CD14-positive monocyte (primary cell): ENCODE measurements around the gene CNTN5. TPM values are rescaled to one million over a fixed set of nuclear protein-coding genes. Genes with fewer than 3 reads are reported as not detected.

ENCODE experiments used
- DNase-seq, 3 donors: peaks; one replicate each; pipeline ENCODE4 v3.0.0-alpha.2; 2011 to 2022
- H2AFZ ChIP-seq: 2 replicates; pipeline ENCODE4 v1.6.0; 2012; ENCODE audit warnings: mild to moderate bottlenecking, low read depth, low read length, inconsistent platforms; ENCODE audit not compliant: insufficient read depth, poor library complexity, severe bottlenecking
- H3K27ac ChIP-seq, 2 donors: 1 replicate in 1 of 2; 2 replicates in 1 of 2; pipeline ENCODE4 v1.5.1; 2012 to 2013; ENCODE audit warnings: low read length in 2 of 2, control low read depth in 1 of 2, inconsistent platforms in 1 of 2, low read depth in 1 of 2, mild to moderate bottlenecking in 1 of 2
- H3K27me3 ChIP-seq, 2 donors: one replicate each; pipeline versions ENCODE4 v1.6.0 to v1.6.1; 2011 to 2013; ENCODE audit warnings: low read length in 2 of 2; ENCODE audit not compliant: control insufficient read depth in 2 of 2, insufficient read depth in 2 of 2
- H3K36me3 ChIP-seq, 2 donors: replicated peaks in 1 of 2; 1 replicate in 1 of 2; 2 replicates in 1 of 2; pipeline versions ENCODE4 v1.5.1 to v1.6.1; 2012 to 2013; ENCODE audit warnings: low read length in 2 of 2, control low read depth in 1 of 2, inconsistent platforms in 1 of 2, mild to moderate bottlenecking in 1 of 2; ENCODE audit not compliant: insufficient read depth in 2 of 2, control insufficient read depth in 1 of 2
- H3K4me1 ChIP-seq, 2 donors: 1 replicate in 1 of 2; 2 replicates in 1 of 2; pipeline versions ENCODE4 v1.5.1 to v1.6.1; 2012 to 2013; ENCODE audit warnings: low read length in 2 of 2, control low read depth in 1 of 2, inconsistent platforms in 1 of 2, mild to moderate bottlenecking in 1 of 2, moderate library complexity in 1 of 2; ENCODE audit not compliant: insufficient read depth in 2 of 2, control insufficient read depth in 1 of 2
- H3K4me2 ChIP-seq: replicated peaks from 2 replicates; pipeline ENCODE3; 2012; ENCODE audit warnings: low read length, moderate library complexity, mild to moderate bottlenecking; ENCODE audit not compliant: poor library complexity, severe bottlenecking; ENCODE audit errors: extremely low read depth
- H3K4me3 ChIP-seq, 3 experiments: fragments of 200-600 bp in 1 of 3; sonication (generic) in 1 of 3; replicated peaks in 1 of 3; 1 replicate in 2 of 3; 2 replicates in 1 of 3; pipeline ENCODE4 v1.5.1; 2011 to 2013; ENCODE audit warnings: low read length in 3 of 3, mild to moderate bottlenecking in 3 of 3, control low read depth in 2 of 3, low read depth in 2 of 3, inconsistent platforms in 1 of 3, moderate library complexity in 1 of 3
- H3K79me2 ChIP-seq: 2 replicates; pipeline ENCODE4 v1.6.0; 2012; ENCODE audit warnings: mild to moderate bottlenecking, control low read depth, inconsistent platforms, low read length, moderate library complexity; ENCODE audit not compliant: insufficient read depth
- H3K9ac ChIP-seq: 2 replicates; pipeline ENCODE4 v1.6.0; 2017; ENCODE audit warnings: low read length, mild to moderate bottlenecking; ENCODE audit not compliant: insufficient read depth, poor library complexity, severe bottlenecking
- H3K9me3 ChIP-seq, 2 donors: replicated peaks in 1 of 2; 1 replicate in 1 of 2; 2 replicates in 1 of 2; pipeline versions ENCODE4 v1.5.1 to v1.6.1; 2012 to 2013; ENCODE audit warnings: low read length in 2 of 2, control low read depth in 1 of 2; ENCODE audit not compliant: control insufficient read depth in 1 of 2, insufficient read depth in 1 of 2
- H4K20me1 ChIP-seq: 2 replicates; pipeline ENCODE4 v1.6.0; 2012; ENCODE audit warnings: mild to moderate bottlenecking, low read length, control low read depth, moderate library complexity; ENCODE audit not compliant: insufficient read depth
- H3K27ac Mint-ChIP-seq, 7 donors: one replicate each; pipeline ENCODE4 v1.8.0; 2020; ENCODE audit warnings: mild to moderate bottlenecking in 7 of 7, mixed read lengths in 7 of 7, moderate library complexity in 6 of 7, inconsistent platforms in 2 of 7
- H3K27me3 Mint-ChIP-seq, 3 donors: one replicate each; pipeline ENCODE4 v1.8.0; 2021 to 2022; ENCODE audit warnings: low read depth in 3 of 3, mild to moderate bottlenecking in 3 of 3, mixed read lengths in 3 of 3, moderate library complexity in 3 of 3, inconsistent platforms in 1 of 3
- H3K36me3 Mint-ChIP-seq, 2 donors: one replicate each; pipeline ENCODE4 v1.8.0; 2020; ENCODE audit warnings: mixed read lengths in 2 of 2, inconsistent platforms in 1 of 2, mild to moderate bottlenecking in 1 of 2
- H3K4me1 Mint-ChIP-seq: one replicate; pipeline ENCODE4 v1.8.0; 2020; ENCODE audit warnings: mild to moderate bottlenecking, mixed read lengths
- H3K4me3 Mint-ChIP-seq, 2 donors: one replicate each; pipeline ENCODE4 v1.8.0; 2020; ENCODE audit warnings: mild to moderate bottlenecking in 2 of 2, mixed read lengths in 2 of 2, moderate library complexity in 1 of 2
- H3K9me3 Mint-ChIP-seq, 7 donors: one replicate each; pipeline ENCODE4 v1.8.0; 2020 to 2022; ENCODE audit warnings: mixed read lengths in 7 of 7, mild to moderate bottlenecking in 6 of 7, moderate library complexity in 6 of 7, inconsistent platforms in 2 of 7
- CTCF ChIP-seq: fragments of 200-600 bp; IDR thresholded peaks from one replicate; pipeline ENCODE4 v1.8.0; 2022; ENCODE audit warnings: antibody characterized with exemption, mild to moderate bottlenecking
- WGBS: methylation state at CpG from one replicate; pipeline ENCODE4 v1.1.5; 2013; ENCODE audit warnings: missing lambda C conversion rate; ENCODE audit not compliant: insufficient coverage; 5-methylcytosine and 5-hydroxymethylcytosine counted together
- intact Hi-C, 2 donors: fragments of 100-400 bp; cut with micrococcal nuclease; formaldehyde crosslinking; loops; one replicate each; pipeline versions ENCODE4 v1.15.0 to v1.15.1; 2023
- polyA plus RNA-seq, 3 donors: library from polyadenylated mRNA; depleted of rRNA in 1 of 3; unstranded in 2 of 3; stranded (reverse) in 1 of 3; fragments of 300-500 nt in 2 of 3; fragments of >200 nt in 1 of 3; fragmentation: Illumina TruSeq in 2 of 3; gene quantifications; 1 replicate in 2 of 3; 2 replicates in 1 of 3; pipeline ENCODE4 v1.2.3, GENCODE V29; 2012 to 2021

CNTN5 gene
- polyA plus RNA-seq, 3 donors = not detected

GRCh38 chr11:100188137-100188783 lies 1167.5 kb downstream of the CNTN5 start:
- Histone ChIP-seq H3K27me3 (no peaks in the 10 kb centered on the region), H3K79me2 (no peaks in the 10 kb centered on the region), H2AFZ (no peak overlapping the region), H3K9ac (no peak overlapping the region), H4K20me1 (no peaks in the 10 kb centered on the region), H3K27ac (no peak overlapping the region), H3K4me3 (no peak overlapping the region), H3K4me2 (no peak overlapping the region), H3K9me3 (peaks cover 12 to 14% of the 10 kb centered on the region in 2 donors), H3K36me3 (no peaks in the 10 kb centered on the region), H3K4me1 (no peaks in the 10 kb centered on the region)
- no peaks in the 10 kb centered on the region for H3K4me1 Mint-ChIP-seq
- H3K27me3 Mint-ChIP-seq = no peaks in the 10 kb centered on the region
- H3K9me3 Mint-ChIP-seq = peaks cover 0 to 15% (median 3%) of the 10 kb centered on the region in 7 donors
- WGBS = 83% methylated on average over 1 of the region's 6 CpGs
- intact Hi-C loops = no loop called here
- no peak for DNase-seq
- no peak overlapping the region for H3K27ac Mint-ChIP-seq
- no peak for TF ChIP-seq CTCF
- H3K4me3 Mint-ChIP-seq = no peak overlapping the region
- no peaks in the 10 kb centered on the region for H3K36me3 Mint-ChIP-seq

DNA sequence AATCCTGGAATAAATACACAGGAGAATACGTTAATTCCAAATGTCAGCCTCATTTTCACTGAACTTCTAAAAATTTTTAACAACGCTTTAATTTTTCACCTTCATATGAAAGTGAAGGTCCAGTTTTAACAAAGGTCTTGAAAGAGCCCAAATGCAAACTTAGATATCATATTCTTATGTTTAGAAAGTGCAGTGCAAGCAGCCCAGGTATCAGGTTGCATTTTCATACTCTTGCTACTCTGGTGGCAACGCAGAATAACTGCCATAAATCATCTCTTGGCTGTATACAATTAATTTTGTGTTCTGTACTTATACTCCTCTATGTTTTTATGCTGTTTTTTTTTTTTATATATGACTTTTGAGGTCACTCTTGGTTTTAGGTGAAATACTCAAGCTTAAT lies 1169.6 kb downstream of the CNTN5 start:
- H3K9me3 ChIP-seq = peaks cover 5 to 8% of the 10 kb centered on the region in 2 donors
- Mint-ChIP-seq H3K4me3 (no peak overlapping the region), H3K27me3 (no peaks in the 10 kb centered on the region), H3K9me3 (peaks cover 0 to 6% (median 0%) of the 10 kb centered on the region in 7 donors), H3K36me3 (no peaks in the 10 kb centered on the region), H3K27ac (no peak overlapping the region), H3K4me1 (no peaks in the 10 kb centered on the region)
- no peak overlapping the region for H3K27ac ChIP-seq
- no peaks in the 10 kb centered on the region for H3K36me3 ChIP-seq
- intact Hi-C loops = no loop called here
- no peaks in the 10 kb centered on the region for H3K27me3 ChIP-seq
- no peak for DNase-seq
- no peak overlapping the region for H3K4me3 ChIP-seq
- H4K20me1 ChIP-seq = no peaks in the 10 kb centered on the region
- no peak overlapping the region for H3K4me2 ChIP-seq
- H3K4me1 ChIP-seq = no peaks in the 10 kb centered on the region
- no CpG with 5 or more reads among the region's 3 CpGs for whole genome bisulfite sequencing
- no peak overlapping the region for H3K9ac ChIP-seq
- H2AFZ ChIP-seq = no peak overlapping the region
- no peak for TF ChIP-seq CTCF
- no peaks in the 10 kb centered on the region for H3K79me2 ChIP-seq
